ENCODE measurements around the gene DCC.

DCC gene

GRCh38 chr18:52546686-52547346 is 206.8 kb downstream of the DCC start:
- DNase-seq, result no peak
- H3K36me3 ChIP-seq (ENCODE audit: control insufficient read depth in 4 of 4, insufficient read depth in 4 of 4, low read length in 3 of 4), result no peaks in the 10 kb centered on the region
- no peak overlapping the region for H3K4me3 ChIP-seq (ENCODE audit: control insufficient read depth in 1 of 7, extremely low read depth in 1 of 7, insufficient read depth in 4 of 7, low read depth in 2 of 7, low read length in 6 of 7)
- ChIA-PET CTCF (no interaction called here), POLR2A (no interaction called here)
- no peak overlapping the region for H3K27ac ChIP-seq (ENCODE audit: insufficient read depth in 1 of 2, low read depth in 1 of 2, low read length in 2 of 2, poor library complexity in 1 of 2, severe bottlenecking in 2 of 2)
- H3K27me3 ChIP-seq (replicated peaks in 2 of 5; ENCODE audit: control insufficient read depth in 4 of 5, insufficient read depth in 5 of 5, low read length in 4 of 5), result no peaks in the 10 kb centered on the region
- H3K9me3 ChIP-seq (ENCODE audit: control extremely low read depth in 1 of 5, control insufficient read depth in 4 of 5, insufficient read depth in 2 of 5, low read depth in 1 of 5, low read length in 4 of 5), result no peaks in the 10 kb centered on the region
- H3K4me1 ChIP-seq (ENCODE audit: control extremely low read depth in 1 of 4, control insufficient read depth in 4 of 4, insufficient read depth in 4 of 4, low read length in 3 of 4), result no peaks in the 10 kb centered on the region
- 100% methylated on average over 1 of the region's 6 CpGs for WGBS (ENCODE audit: insufficient coverage)

DNA sequence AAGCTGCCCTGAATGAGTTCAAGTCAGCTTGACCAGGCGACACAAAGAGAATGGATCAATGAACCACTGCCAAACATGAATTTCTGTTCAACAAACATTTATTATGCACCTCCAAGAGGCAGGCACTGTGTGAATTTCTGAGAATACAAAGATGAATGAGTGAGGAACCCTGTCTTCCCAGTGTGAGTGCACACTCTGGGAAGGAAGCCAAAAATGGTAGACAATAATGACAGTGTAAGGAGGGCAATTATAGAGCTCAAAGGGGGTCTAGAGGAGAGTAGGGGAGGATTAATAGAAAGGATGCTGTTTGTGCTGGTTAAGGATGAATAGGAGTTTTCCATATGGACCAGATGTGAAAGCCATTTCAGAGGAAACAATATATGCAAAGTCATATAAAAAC is 213.4 kb downstream of the DCC start:
- WGBS (ENCODE audit: insufficient coverage), result no CpG with 5 or more reads among the region's 1 CpG
- Histone ChIP-seq H3K27ac (ENCODE audit: insufficient read depth in 1 of 2, low read depth in 1 of 2, low read length in 2 of 2, poor library complexity in 1 of 2, severe bottlenecking in 2 of 2) (no peak overlapping the region), H3K4me3 (ENCODE audit: control insufficient read depth in 1 of 7, extremely low read depth in 1 of 7, insufficient read depth in 4 of 7, low read depth in 2 of 7, low read length in 6 of 7) (no peak overlapping the region), H3K9me3 (ENCODE audit: control extremely low read depth in 1 of 5, control insufficient read depth in 4 of 5, insufficient read depth in 2 of 5, low read depth in 1 of 5, low read length in 4 of 5) (no peaks in the 10 kb centered on the region), H3K27me3 (replicated peaks in 2 of 5; ENCODE audit: control insufficient read depth in 4 of 5, insufficient read depth in 5 of 5, low read length in 4 of 5) (no peaks in the 10 kb centered on the region), H3K4me1 (ENCODE audit: control extremely low read depth in 1 of 4, control insufficient read depth in 4 of 4, insufficient read depth in 4 of 4, low read length in 3 of 4) (no peaks in the 10 kb centered on the region), H3K36me3 (ENCODE audit: control insufficient read depth in 4 of 4, insufficient read depth in 4 of 4, low read length in 3 of 4) (no peaks in the 10 kb centered on the region)
- POLR2A ChIA-PET, result no interaction called here
- CTCF ChIA-PET, result no interaction called here
- DNase-seq, result no peak

DNA sequence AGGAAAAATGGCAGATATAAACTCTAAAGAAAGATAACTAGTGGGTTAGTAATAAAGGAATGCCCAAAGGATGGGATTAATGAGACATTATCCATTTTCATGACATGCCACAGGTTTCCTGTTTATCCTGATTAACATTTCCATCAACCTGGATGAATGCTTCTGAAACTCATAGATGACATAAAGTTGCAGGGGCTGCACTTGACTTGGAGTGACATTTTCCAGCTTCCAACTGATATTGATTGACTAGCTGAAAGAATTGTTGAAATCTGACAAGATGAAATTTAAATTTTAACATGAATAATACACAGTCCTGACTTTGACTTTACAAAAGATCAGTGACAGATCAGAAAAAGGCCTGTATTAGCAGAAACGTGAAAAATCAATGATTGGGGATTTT is 214.2 kb downstream of the DCC start:
- H3K27ac ChIP-seq (ENCODE audit: insufficient read depth in 1 of 2, low read depth in 1 of 2, low read length in 2 of 2, poor library complexity in 1 of 2, severe bottlenecking in 2 of 2), result no peak overlapping the region
- ChIA-PET POLR2A (no interaction called here), CTCF (no interaction called here)
- no peaks in the 10 kb centered on the region for H3K4me1 ChIP-seq (ENCODE audit: control extremely low read depth in 1 of 4, control insufficient read depth in 4 of 4, insufficient read depth in 4 of 4, low read length in 3 of 4)
- no peaks in the 10 kb centered on the region for H3K27me3 ChIP-seq (replicated peaks in 2 of 5; ENCODE audit: control insufficient read depth in 4 of 5, insufficient read depth in 5 of 5, low read length in 4 of 5)
- no CpG with 5 or more reads among the region's 1 CpG for WGBS (ENCODE audit: insufficient coverage)
- no peak for DNase-seq
- H3K4me3 ChIP-seq (ENCODE audit: control insufficient read depth in 1 of 7, extremely low read depth in 1 of 7, insufficient read depth in 4 of 7, low read depth in 2 of 7, low read length in 6 of 7), result no peak overlapping the region
- H3K36me3 ChIP-seq (ENCODE audit: control insufficient read depth in 4 of 4, insufficient read depth in 4 of 4, low read length in 3 of 4), result no peaks in the 10 kb centered on the region
- no peaks in the 10 kb centered on the region for H3K9me3 ChIP-seq (ENCODE audit: control extremely low read depth in 1 of 5, control insufficient read depth in 4 of 5, insufficient read depth in 2 of 5, low read depth in 1 of 5, low read length in 4 of 5)

- no peak overlapping the region for H3K27ac ChIP-seq (ENCODE audit: insufficient read depth in 1 of 2, low read depth in 1 of 2, low read length in 2 of 2, poor library complexity in 1 of 2, severe bottlenecking in 2 of 2)
- ChIA-PET CTCF (no interaction called here), POLR2A (no interaction called here)
- no peaks in the 10 kb centered on the region for H3K27me3 ChIP-seq (replicated peaks in 2 of 5; ENCODE audit: control insufficient read depth in 4 of 5, insufficient read depth in 5 of 5, low read length in 4 of 5)
- DNase-seq, result no peak
- no peaks in the 10 kb centered on the region for H3K4me1 ChIP-seq (ENCODE audit: control extremely low read depth in 1 of 4, control insufficient read depth in 4 of 4, insufficient read depth in 4 of 4, low read length in 3 of 4)
- H3K4me3 ChIP-seq (ENCODE audit: control insufficient read depth in 1 of 7, extremely low read depth in 1 of 7, insufficient read depth in 4 of 7, low read depth in 2 of 7, low read length in 6 of 7), result no peak overlapping the region
- H3K9me3 ChIP-seq (ENCODE audit: control extremely low read depth in 1 of 5, control insufficient read depth in 4 of 5, insufficient read depth in 2 of 5, low read depth in 1 of 5, low read length in 4 of 5), result no peaks in the 10 kb centered on the region
- WGBS (ENCODE audit: insufficient coverage), result 80% methylated on average over 1 of the region's 4 CpGs
- H3K36me3 ChIP-seq (ENCODE audit: control insufficient read depth in 4 of 4, insufficient read depth in 4 of 4, low read length in 3 of 4), result no peaks in the 10 kb centered on the region
These were observed 227.4 kb downstream of the DCC start for GRCh38 chr18:52567360-52567759.

- Histone ChIP-seq H3K27ac (ENCODE audit: insufficient read depth in 1 of 2, low read depth in 1 of 2, low read length in 2 of 2, poor library complexity in 1 of 2, severe bottlenecking in 2 of 2) (no peak overlapping the region), H3K4me1 (ENCODE audit: control extremely low read depth in 1 of 4, control insufficient read depth in 4 of 4, insufficient read depth in 4 of 4, low read length in 3 of 4) (no peaks in the 10 kb centered on the region), H3K9me3 (ENCODE audit: control extremely low read depth in 1 of 5, control insufficient read depth in 4 of 5, insufficient read depth in 2 of 5, low read depth in 1 of 5, low read length in 4 of 5) (no peaks in the 10 kb centered on the region), H3K27me3 (replicated peaks in 2 of 5; ENCODE audit: control insufficient read depth in 4 of 5, insufficient read depth in 5 of 5, low read length in 4 of 5) (no peaks in the 10 kb centered on the region), H3K36me3 (ENCODE audit: control insufficient read depth in 4 of 4, insufficient read depth in 4 of 4, low read length in 3 of 4) (no peaks in the 10 kb centered on the region), H3K4me3 (ENCODE audit: control insufficient read depth in 1 of 7, extremely low read depth in 1 of 7, insufficient read depth in 4 of 7, low read depth in 2 of 7, low read length in 6 of 7) (no peak overlapping the region)
- no CpG with 5 or more reads among the region's 1 CpG for WGBS (ENCODE audit: insufficient coverage)
- DNase-seq, result no peak
- ChIA-PET POLR2A (no interaction called here), CTCF (interaction anchor here (0.5 kb wide), 1 partner anchor 73 kb away, joined by 3 read pairs; no protein-coding TSS in a partner anchor)
These were observed 229.5 kb downstream of the DCC start for GRCh38 chr18:52569492-52569891.

GRCh38 chr18:52570975-52571374 is 231.0 kb downstream of the DCC start:
- POLR2A ChIA-PET, result no interaction called here
- Histone ChIP-seq H3K9me3 (ENCODE audit: control extremely low read depth in 1 of 5, control insufficient read depth in 4 of 5, insufficient read depth in 2 of 5, low read depth in 1 of 5, low read length in 4 of 5) (no peaks in the 10 kb centered on the region), H3K36me3 (ENCODE audit: control insufficient read depth in 4 of 4, insufficient read depth in 4 of 4, low read length in 3 of 4) (no peaks in the 10 kb centered on the region), H3K27ac (ENCODE audit: insufficient read depth in 1 of 2, low read depth in 1 of 2, low read length in 2 of 2, poor library complexity in 1 of 2, severe bottlenecking in 2 of 2) (no peak overlapping the region), H3K4me1 (ENCODE audit: control extremely low read depth in 1 of 4, control insufficient read depth in 4 of 4, insufficient read depth in 4 of 4, low read length in 3 of 4) (no peaks in the 10 kb centered on the region), H3K4me3 (ENCODE audit: control insufficient read depth in 1 of 7, extremely low read depth in 1 of 7, insufficient read depth in 4 of 7, low read depth in 2 of 7, low read length in 6 of 7) (no peak overlapping the region), H3K27me3 (replicated peaks in 2 of 5; ENCODE audit: control insufficient read depth in 4 of 5, insufficient read depth in 5 of 5, low read length in 4 of 5) (no peaks in the 10 kb centered on the region)
- CTCF ChIA-PET, result no interaction called here
- no peak for DNase-seq
- no CpG with 5 or more reads among the region's 2 CpGs for WGBS (ENCODE audit: insufficient coverage)

DNA sequence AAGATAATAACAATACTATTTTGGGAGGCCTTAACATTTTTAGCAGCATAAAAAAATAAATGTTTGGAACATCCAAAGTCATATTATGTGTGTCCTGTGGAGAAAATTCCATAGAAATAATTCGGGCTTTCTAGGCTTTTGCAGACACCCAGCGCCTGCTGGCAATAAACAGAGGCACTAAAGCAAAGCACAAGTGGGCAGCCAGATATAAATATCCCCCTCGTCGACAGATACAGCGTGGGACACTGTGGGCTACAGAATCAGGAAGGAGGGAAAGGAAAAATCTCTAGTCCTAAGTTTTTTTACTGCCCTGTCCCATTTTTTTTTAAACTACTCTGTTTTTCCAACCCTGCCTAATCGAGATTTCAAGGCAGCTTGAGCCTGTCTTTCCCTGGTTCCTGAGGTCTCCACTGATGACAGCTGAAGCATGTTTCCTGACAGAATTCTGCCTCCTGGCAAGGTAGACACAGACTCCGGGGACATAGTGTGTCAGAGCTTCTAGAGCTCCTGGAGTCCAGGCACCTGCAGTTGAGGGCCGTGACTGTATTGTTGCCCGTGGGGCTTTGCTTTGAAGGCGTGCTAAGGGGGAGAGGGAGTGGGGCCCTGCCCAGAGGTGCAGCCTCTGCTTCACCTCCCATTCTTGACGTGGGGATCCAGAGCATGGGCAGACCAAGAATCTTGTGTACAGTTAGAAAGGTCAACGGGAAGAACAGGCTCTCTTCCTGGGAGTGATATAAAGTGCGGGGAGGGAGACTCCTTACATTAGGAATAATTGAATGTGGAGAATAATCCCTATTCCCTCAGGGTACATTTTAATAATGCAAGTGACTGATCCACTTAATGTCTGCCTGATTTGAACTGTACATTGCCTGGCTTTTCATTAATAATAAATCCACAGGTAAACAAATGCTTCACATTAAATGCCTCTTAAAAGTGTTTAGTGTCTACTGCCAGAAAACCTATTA is 232.3 kb downstream of the DCC start:
- H3K9me3 ChIP-seq (ENCODE audit: control extremely low read depth in 1 of 5, control insufficient read depth in 4 of 5, insufficient read depth in 2 of 5, low read depth in 1 of 5, low read length in 4 of 5), result no peaks in the 10 kb centered on the region
- DNase-seq, result no peak
- no peak overlapping the region for H3K27ac ChIP-seq (ENCODE audit: insufficient read depth in 1 of 2, low read depth in 1 of 2, low read length in 2 of 2, poor library complexity in 1 of 2, severe bottlenecking in 2 of 2)
- no peaks in the 10 kb centered on the region for H3K4me1 ChIP-seq (ENCODE audit: control extremely low read depth in 1 of 4, control insufficient read depth in 4 of 4, insufficient read depth in 4 of 4, low read length in 3 of 4)
- ChIA-PET CTCF (no interaction called here), POLR2A (no interaction called here)
- H3K36me3 ChIP-seq (ENCODE audit: control insufficient read depth in 4 of 4, insufficient read depth in 4 of 4, low read length in 3 of 4), result no peaks in the 10 kb centered on the region
- 79% methylated on average over 11 of the region's 13 CpGs for WGBS (ENCODE audit: insufficient coverage)
- no peak overlapping the region for H3K4me3 ChIP-seq (ENCODE audit: control insufficient read depth in 1 of 7, extremely low read depth in 1 of 7, insufficient read depth in 4 of 7, low read depth in 2 of 7, low read length in 6 of 7)
- H3K27me3 ChIP-seq (replicated peaks in 2 of 5; ENCODE audit: control insufficient read depth in 4 of 5, insufficient read depth in 5 of 5, low read length in 4 of 5), result no peaks in the 10 kb centered on the region

Data from common myeloid progenitor, CD34-positive (primary cell).